ENCODE measurements around the gene CTSL. TPM values are rescaled to one million over a fixed set of nuclear protein-coding genes. Genes with fewer than 3 reads are reported as not detected.
"Not testable (repeated sequence)": the region's sequence is repeated elsewhere in the genome, so short reads cannot be mapped to it uniquely, and the experiment has no call there.

Gene CTSL
- total RNA-seq, 1 experiment from 2014 or later: 63.2 TPM

DNA sequence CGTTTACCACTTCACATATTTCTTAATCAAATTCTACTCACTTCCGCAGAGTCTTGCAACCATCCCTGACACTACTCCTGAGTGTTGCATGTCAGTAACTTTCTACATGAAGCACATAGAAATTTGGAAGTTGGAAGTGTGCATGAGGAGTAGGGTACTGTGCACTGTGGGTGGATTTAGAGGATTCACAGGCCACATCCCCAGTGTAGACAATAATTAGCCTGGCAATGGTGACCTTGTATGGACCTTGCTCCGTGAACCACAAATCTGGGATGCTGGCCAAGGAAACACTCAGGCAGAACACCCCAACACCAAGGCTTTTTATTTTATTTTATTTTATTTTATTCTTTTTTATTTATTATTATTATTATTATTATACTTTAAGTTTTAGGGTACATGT, 25.5 kb downstream of the CTSL start:
- POLR2A ChIA-PET (ENCODE audit: unreplicated experiment): no interaction called here

DNA sequence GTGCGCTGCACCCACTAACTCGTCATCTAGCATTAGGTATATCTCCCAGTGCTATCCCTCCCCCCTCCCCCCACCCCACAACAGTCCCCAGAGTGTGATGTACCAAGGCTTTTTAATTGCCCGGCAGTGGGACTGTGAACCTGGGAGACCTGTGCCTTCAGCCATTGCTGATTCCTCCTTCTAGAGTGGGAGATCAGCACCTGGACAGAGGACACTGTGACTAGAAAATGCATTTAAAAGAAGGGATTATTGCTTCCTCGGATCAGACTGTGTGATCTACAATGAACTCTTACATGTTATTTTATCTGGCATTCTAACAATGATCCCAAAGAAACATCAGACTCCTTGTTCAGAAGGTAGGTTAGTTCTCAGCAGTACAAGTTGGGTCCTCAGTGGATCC, 25.9 kb downstream of the CTSL start:
- no peak for DNase-seq
- H3K4me1 ChIP-seq (ENCODE audit: insufficient read depth, low read length): no peaks in the 10 kb centered on the region
- no peak for ATAC-seq
- no peaks in the 10 kb centered on the region for H3K9me3 ChIP-seq (ENCODE audit: low read length)
- intact Hi-C loops (cut with micrococcal nuclease): no loop called here
- H3K79me2 ChIP-seq (ENCODE audit: low read length): no peaks in the 10 kb centered on the region
- CTCF ChIA-PET: no interaction called here
- TF ChIP-seq EZH2 (IDR thresholded peaks at IDR 0.05; ENCODE audit: low read length, unreplicated experiment) (no peak), EZH2phosphoT487 (IDR thresholded peaks at IDR 0.05; ENCODE audit: borderline replicate concordance, low read length) (no peak)
- TF ChIP-seq, protein P1, sequence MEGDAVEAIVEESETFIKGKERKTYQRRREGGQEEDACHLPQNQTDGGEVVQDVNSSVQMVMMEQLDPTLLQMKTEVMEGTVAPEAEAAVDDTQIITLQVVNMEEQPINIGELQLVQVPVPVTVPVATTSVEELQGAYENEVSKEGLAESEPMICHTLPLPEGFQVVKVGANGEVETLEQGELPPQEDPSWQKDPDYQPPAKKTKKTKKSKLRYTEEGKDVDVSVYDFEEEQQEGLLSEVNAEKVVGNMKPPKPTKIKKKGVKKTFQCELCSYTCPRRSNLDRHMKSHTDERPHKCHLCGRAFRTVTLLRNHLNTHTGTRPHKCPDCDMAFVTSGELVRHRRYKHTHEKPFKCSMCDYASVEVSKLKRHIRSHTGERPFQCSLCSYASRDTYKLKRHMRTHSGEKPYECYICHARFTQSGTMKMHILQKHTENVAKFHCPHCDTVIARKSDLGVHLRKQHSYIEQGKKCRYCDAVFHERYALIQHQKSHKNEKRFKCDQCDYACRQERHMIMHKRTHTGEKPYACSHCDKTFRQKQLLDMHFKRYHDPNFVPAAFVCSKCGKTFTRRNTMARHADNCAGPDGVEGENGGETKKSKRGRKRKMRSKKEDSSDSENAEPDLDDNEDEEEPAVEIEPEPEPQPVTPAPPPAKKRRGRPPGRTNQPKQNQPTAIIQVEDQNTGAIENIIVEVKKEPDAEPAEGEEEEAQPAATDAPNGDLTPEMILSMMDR (conservative IDR thresholded peaks at IDR 0.05; ENCODE audit: low read depth, low read length): no peak
- no peaks in the 10 kb centered on the region for H3K9me2 ChIP-seq (replicated peaks; ENCODE audit: low read length)
- H4K20me1 ChIP-seq (ENCODE audit: low read length): no peaks in the 10 kb centered on the region
- H3K27me3 ChIP-seq (ENCODE audit: low read length): no peaks in the 10 kb centered on the region
- H2AFZ ChIP-seq (ENCODE audit: low read length): no peak overlapping the region
- no peaks in the 10 kb centered on the region for H3K36me3 ChIP-seq (ENCODE audit: low read depth, low read length)
- H3K4me2 ChIP-seq (ENCODE audit: low read length): no peak overlapping the region
- BruUV-seq (replicated peaks): no TSS peak
- no peak overlapping the region for H3K4me3 ChIP-seq (ENCODE audit: low read length)
- H3F3A ChIP-seq (ENCODE audit: low read length, unreplicated experiment): no peaks in the 10 kb centered on the region
- no peak overlapping the region for H3K9ac ChIP-seq (ENCODE audit: low read length)
- POLR2A ChIA-PET (ENCODE audit: unreplicated experiment): no interaction called here
- no peak overlapping the region for H3K27ac ChIP-seq (ENCODE audit: low read length)

More for the DNA sequence above, 25.5 kb downstream of the CTSL start:
- Histone ChIP-seq H3K4me1 (ENCODE audit: insufficient read depth, low read length) (no peaks in the 10 kb centered on the region), H3K27ac (ENCODE audit: low read length) (no peak overlapping the region), H3K9me2 (replicated peaks; ENCODE audit: low read length) (no peaks in the 10 kb centered on the region), H3K79me2 (ENCODE audit: low read length) (no peaks in the 10 kb centered on the region), H3K9me3 (ENCODE audit: low read length) (no peaks in the 10 kb centered on the region), H3K36me3 (ENCODE audit: low read depth, low read length) (no peaks in the 10 kb centered on the region), H3K4me2 (ENCODE audit: low read length) (no peak overlapping the region), H3K4me3 (ENCODE audit: low read length) (no peak overlapping the region), H3F3A (ENCODE audit: low read length, unreplicated experiment) (no peaks in the 10 kb centered on the region), H3K27me3 (ENCODE audit: low read length) (no peaks in the 10 kb centered on the region), H2AFZ (ENCODE audit: low read length) (no peak overlapping the region), H3K9ac (ENCODE audit: low read length) (no peak overlapping the region), H4K20me1 (ENCODE audit: low read length) (no peaks in the 10 kb centered on the region)
- no TSS peak for BruUV-seq (replicated peaks)
- CTCF ChIA-PET: no interaction called here
- intact Hi-C loops (cut with micrococcal nuclease): no loop called here
- ATAC-seq: no peak
- DNase-seq: no peak
- no peak for TF ChIP-seq EZH2phosphoT487 (IDR thresholded peaks at IDR 0.05; ENCODE audit: borderline replicate concordance, low read length)
- TF ChIP-seq, protein P1 (conservative IDR thresholded peaks at IDR 0.05; ENCODE audit: low read depth, low read length): no peak
- no peak for TF ChIP-seq EZH2 (IDR thresholded peaks at IDR 0.05; ENCODE audit: low read length, unreplicated experiment)

DNA sequence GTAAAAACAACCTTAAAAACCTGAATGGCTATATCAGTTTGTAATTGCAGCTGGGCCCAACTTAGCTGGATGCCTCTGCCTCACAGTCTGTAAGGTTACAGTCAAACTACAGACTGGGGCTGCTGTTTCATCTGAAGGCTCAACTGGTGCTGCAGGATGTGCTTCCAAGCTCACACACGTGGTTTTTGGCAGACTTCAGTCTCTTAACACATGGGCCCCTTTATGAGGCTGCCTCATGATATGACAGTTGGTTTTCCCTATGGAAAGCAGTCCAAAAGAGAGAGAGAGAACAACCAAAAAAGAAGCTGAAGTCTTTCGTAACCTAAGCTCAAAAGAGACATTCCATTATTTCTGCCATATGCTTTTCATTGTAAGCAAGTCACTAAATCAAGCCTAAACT, 27.4 kb downstream of the CTSL start:
- TF ChIP-seq EZH2 (IDR thresholded peaks at IDR 0.05; ENCODE audit: low read length, unreplicated experiment) (no peak), EZH2phosphoT487 (IDR thresholded peaks at IDR 0.05; ENCODE audit: borderline replicate concordance, low read length) (no peak)
- TF ChIP-seq, protein P1 (conservative IDR thresholded peaks at IDR 0.05; ENCODE audit: low read depth, low read length): no peak
- Histone ChIP-seq H4K20me1 (ENCODE audit: low read length) (no peaks in the 10 kb centered on the region), H3K27me3 (ENCODE audit: low read length) (no peaks in the 10 kb centered on the region), H2AFZ (ENCODE audit: low read length) (no peak overlapping the region), H3K27ac (ENCODE audit: low read length) (no peak overlapping the region), H3K36me3 (ENCODE audit: low read depth, low read length) (no peaks in the 10 kb centered on the region), H3K4me3 (ENCODE audit: low read length) (no peak overlapping the region), H3F3A (ENCODE audit: low read length, unreplicated experiment) (no peaks in the 10 kb centered on the region), H3K4me1 (ENCODE audit: insufficient read depth, low read length) (no peaks in the 10 kb centered on the region), H3K9me2 (replicated peaks; ENCODE audit: low read length) (no peaks in the 10 kb centered on the region), H3K4me2 (ENCODE audit: low read length) (no peak overlapping the region), H3K9ac (ENCODE audit: low read length) (no peak overlapping the region), H3K79me2 (ENCODE audit: low read length) (no peaks in the 10 kb centered on the region), H3K9me3 (ENCODE audit: low read length) (no peaks in the 10 kb centered on the region)
- no peak for ATAC-seq
- POLR2A ChIA-PET (ENCODE audit: unreplicated experiment): no interaction called here
- CTCF ChIA-PET: no interaction called here
- DNase-seq: no peak
- intact Hi-C loops (cut with micrococcal nuclease): no loop called here
- BruUV-seq (replicated peaks): no TSS peak

DNA sequence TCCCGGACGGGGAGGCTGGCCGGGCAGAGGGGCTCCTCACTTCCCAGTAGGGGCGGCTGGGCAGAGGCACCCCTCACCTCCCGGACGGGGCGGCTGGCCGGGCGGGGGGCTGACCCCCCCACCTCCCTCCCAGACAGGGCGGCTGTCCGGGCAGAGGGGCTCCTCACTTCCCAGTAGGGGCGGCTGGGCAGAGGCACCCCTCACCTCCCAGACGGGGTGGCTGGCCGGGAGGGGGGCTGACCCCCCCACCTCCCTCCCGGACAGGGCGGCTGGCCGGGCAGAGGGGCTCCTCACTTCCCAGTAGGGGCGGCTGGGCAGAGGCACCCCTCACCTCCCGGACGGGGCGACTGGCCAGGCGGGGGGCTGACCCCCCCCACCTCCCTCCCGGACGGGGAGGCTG, 32.4 kb downstream of the CTSL start:
- BruUV-seq (replicated peaks); intact Hi-C loops (cut with micrococcal nuclease); H3K9me2 ChIP-seq (replicated peaks; ENCODE audit: low read length); CTCF ChIA-PET; POLR2A ChIA-PET (ENCODE audit: unreplicated experiment); H3K4me3 ChIP-seq (ENCODE audit: low read length); H3K4me1 ChIP-seq (ENCODE audit: insufficient read depth, low read length); H4K20me1 ChIP-seq (ENCODE audit: low read length); H3K27me3 ChIP-seq (ENCODE audit: low read length); H3K36me3 ChIP-seq (ENCODE audit: low read depth, low read length); H3K27ac ChIP-seq (ENCODE audit: low read length); H3F3A ChIP-seq (ENCODE audit: low read length, unreplicated experiment); ATAC-seq; H3K79me2 ChIP-seq (ENCODE audit: low read length); H3K9ac ChIP-seq (ENCODE audit: low read length); DNase-seq; H3K4me2 ChIP-seq (ENCODE audit: low read length); H2AFZ ChIP-seq (ENCODE audit: low read length); H3K9me3 ChIP-seq (ENCODE audit: low read length): not testable (repeated sequence)

DNA sequence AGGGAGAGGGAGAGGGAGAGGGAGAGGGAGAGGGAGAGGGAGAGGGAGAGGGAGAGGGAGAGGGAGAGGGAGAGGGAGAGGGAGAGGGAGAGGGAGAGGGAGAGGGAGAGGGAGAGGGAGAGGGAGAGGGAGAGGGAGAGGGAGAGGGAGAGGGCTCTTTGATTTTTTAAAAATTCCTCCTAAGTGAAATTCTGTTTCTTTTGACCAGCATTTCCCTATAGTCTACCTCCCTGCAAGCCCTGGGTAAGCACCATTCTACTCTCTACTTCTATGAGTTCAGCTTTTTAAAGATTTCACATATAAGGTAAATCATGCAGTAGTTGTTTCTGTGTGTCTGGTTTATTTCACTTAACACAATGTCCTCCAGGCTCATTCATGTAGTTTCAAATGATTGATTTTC, 34.1 kb downstream of the CTSL start:
- ATAC-seq; H3K4me3 ChIP-seq (ENCODE audit: low read length); BruUV-seq (replicated peaks); H3K79me2 ChIP-seq (ENCODE audit: low read length); H3K9me2 ChIP-seq (replicated peaks; ENCODE audit: low read length); POLR2A ChIA-PET (ENCODE audit: unreplicated experiment); H3F3A ChIP-seq (ENCODE audit: low read length, unreplicated experiment); H4K20me1 ChIP-seq (ENCODE audit: low read length); H3K36me3 ChIP-seq (ENCODE audit: low read depth, low read length); H3K4me2 ChIP-seq (ENCODE audit: low read length); CTCF ChIA-PET; H3K9me3 ChIP-seq (ENCODE audit: low read length); H3K27ac ChIP-seq (ENCODE audit: low read length); DNase-seq; intact Hi-C loops (cut with micrococcal nuclease); H3K27me3 ChIP-seq (ENCODE audit: low read length); H3K4me1 ChIP-seq (ENCODE audit: insufficient read depth, low read length); H2AFZ ChIP-seq (ENCODE audit: low read length); H3K9ac ChIP-seq (ENCODE audit: low read length): not testable (repeated sequence)

All from PC-3 (cell line).